GM21529 (cell line): ENCODE measurements around the gene METTL9.

Experiments used
- ATAC-seq: cut with Tn5 transposase; IDR thresholded peaks from one replicate; pipeline ENCODE4 v1.9.1; 2021; ENCODE audit not compliant: unreplicated experiment

METTL9 gene

DNA sequence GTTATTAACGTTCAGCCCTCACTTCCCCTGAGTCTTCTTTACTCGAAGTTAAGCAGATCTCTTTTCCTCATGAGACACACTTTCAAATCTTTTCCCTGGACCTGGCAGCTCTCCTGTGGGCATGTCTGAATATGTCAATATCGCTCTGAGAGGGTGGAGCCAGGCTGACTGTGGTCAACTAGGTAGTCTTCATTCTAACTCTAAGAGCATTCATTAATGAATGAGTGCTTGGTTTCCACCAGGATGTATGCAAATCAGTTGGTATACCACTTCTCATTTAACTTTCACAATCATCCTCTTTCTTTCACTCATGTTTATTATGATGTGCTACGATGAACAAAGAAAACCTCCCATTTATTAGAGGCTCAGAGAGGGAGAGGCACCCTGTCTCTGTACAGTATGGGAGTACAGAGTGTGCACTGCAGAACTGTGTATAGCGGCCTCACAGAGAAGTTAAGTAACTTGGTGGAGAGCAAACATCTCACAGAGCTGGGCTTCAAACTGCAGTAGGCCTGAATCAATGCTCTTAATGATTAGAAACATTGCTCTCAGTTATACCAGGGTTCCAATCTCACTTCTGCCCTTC, 104.3 kb downstream of the METTL9 start:
- ATAC-seq: no peak

DNA sequence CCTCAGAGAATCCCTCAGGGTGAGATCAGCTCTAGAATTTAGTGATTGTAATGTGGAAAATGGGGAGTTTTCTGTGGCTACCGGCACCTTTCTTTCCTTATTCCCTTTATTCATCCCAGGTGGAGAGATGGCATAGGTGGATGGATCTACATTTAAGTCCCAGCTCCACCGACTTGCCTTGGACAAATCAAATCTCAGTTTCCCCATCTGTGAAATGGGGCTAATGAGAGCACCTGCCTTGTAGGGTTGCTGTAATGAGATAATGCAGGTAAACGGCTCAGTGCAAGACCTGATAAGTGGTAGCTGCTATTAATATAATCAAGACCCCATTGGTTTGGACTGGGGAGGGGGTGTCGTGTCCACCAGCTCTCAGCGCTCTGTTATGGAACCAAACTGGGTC, 104.9 kb downstream of the METTL9 start:
- ATAC-seq: no peak

DNA sequence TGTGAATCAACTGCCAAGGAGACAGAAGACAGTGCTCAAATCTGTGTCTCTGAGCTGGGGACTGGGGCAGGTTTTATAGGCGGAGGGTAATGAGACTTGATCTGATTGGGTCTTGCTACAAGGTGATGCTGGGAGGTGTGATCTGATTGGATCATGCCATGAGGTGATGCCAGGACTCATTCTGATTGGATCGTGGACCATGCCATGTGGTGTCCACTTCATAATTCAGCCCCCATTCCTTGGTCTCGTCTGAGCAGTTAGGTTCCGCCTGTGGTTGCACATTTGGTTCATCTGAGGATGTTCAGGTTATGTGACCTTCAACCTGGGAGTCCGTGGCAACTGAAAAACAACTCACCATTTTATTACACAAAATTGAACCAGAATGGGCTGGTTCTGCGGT, 105.4 kb downstream of the METTL9 start:
- no peak for ATAC-seq
